ENCODE results near the gene UBASH3A.

UBASH3A gene

GRCh38 chr21:42474043-42474831 is 70.5 kb downstream of the UBASH3A start:
- no peak overlapping the region for H3K27ac ChIP-seq
- DNase-seq (ENCODE audit: low read depth, low spot score) = no peak
- no peak for TF ChIP-seq FOXP2 (optimal IDR thresholded peaks at IDR 0.05; ENCODE audit: control extremely low read depth, extremely low read length, insufficient read depth)
- TF ChIP-seq EZH2 (IDR thresholded peaks at IDR 0.05) = no peak
- no peak for TF ChIP-seq POLR2AphosphoS5 (IDR thresholded peaks at IDR 0.05; ENCODE audit: borderline replicate concordance, low read depth, low read length)

GRCh38 chr21:42475036-42475435 is 71.3 kb downstream of the UBASH3A start:
- Histone ChIP-seq H3K9me3 (ENCODE audit: low read depth, low read length) (no peaks in the 10 kb centered on the region), H3K4me3 (no peak overlapping the region), H3K27ac (no peak overlapping the region), H3K36me3 (ENCODE audit: insufficient read depth, low read length) (no peaks in the 10 kb centered on the region), H3K9ac (ENCODE audit: insufficient read length) (no peak overlapping the region)
- TF ChIP-seq POLR2AphosphoS5 (IDR thresholded peaks at IDR 0.05; ENCODE audit: borderline replicate concordance, low read depth, low read length) (no peak), FOXP2 (optimal IDR thresholded peaks at IDR 0.05; ENCODE audit: control extremely low read depth, extremely low read length, insufficient read depth) (no peak), EZH2 (IDR thresholded peaks at IDR 0.05) (no peak)
- no peak for DNase-seq (ENCODE audit: low read depth, low spot score)

More at GRCh38 chr21:42474043-42474831, 70.5 kb downstream of the UBASH3A start:
- H3K9me3 ChIP-seq (ENCODE audit: low read depth, low read length) = no peaks in the 10 kb centered on the region
- no peak overlapping the region for H3K9ac ChIP-seq (ENCODE audit: insufficient read length)
- H3K4me3 ChIP-seq = no peak overlapping the region
- H3K36me3 ChIP-seq (ENCODE audit: insufficient read depth, low read length) = no peaks in the 10 kb centered on the region

- no peaks in the 10 kb centered on the region for H3K36me3 ChIP-seq (ENCODE audit: insufficient read depth, low read length)
- TF ChIP-seq EZH2 (IDR thresholded peaks at IDR 0.05) (no peak), POLR2AphosphoS5 (IDR thresholded peaks at IDR 0.05; ENCODE audit: borderline replicate concordance, low read depth, low read length) (no peak), FOXP2 (optimal IDR thresholded peaks at IDR 0.05; ENCODE audit: control extremely low read depth, extremely low read length, insufficient read depth) (no peak)
- H3K9ac ChIP-seq (ENCODE audit: insufficient read length) = no peak overlapping the region
- H3K4me3 ChIP-seq = no peak overlapping the region
- H3K27ac ChIP-seq = no peak overlapping the region
- no peak for DNase-seq (ENCODE audit: low read depth, low spot score)
- H3K9me3 ChIP-seq (ENCODE audit: low read depth, low read length) = no peaks in the 10 kb centered on the region
Measured at GRCh38 chr21:42475526-42476387, 72.1 kb downstream of the UBASH3A start.

GRCh38 chr21:42476388-42477331 is 73.0 kb downstream of the UBASH3A start:
- no peak overlapping the region for H3K27ac ChIP-seq
- TF ChIP-seq EZH2 (IDR thresholded peaks at IDR 0.05) (no peak), FOXP2 (optimal IDR thresholded peaks at IDR 0.05; ENCODE audit: control extremely low read depth, extremely low read length, insufficient read depth) (no peak), POLR2AphosphoS5 (IDR thresholded peaks at IDR 0.05; ENCODE audit: borderline replicate concordance, low read depth, low read length) (no peak)
- H3K4me3 ChIP-seq = no peak overlapping the region
- H3K9ac ChIP-seq (ENCODE audit: insufficient read length) = no peak overlapping the region
- no peaks in the 10 kb centered on the region for H3K9me3 ChIP-seq (ENCODE audit: low read depth, low read length)
- no peak for DNase-seq (ENCODE audit: low read depth, low spot score)
- no peaks in the 10 kb centered on the region for H3K36me3 ChIP-seq (ENCODE audit: insufficient read depth, low read length)

- H3K4me3 ChIP-seq = no peak overlapping the region
- H3K36me3 ChIP-seq (ENCODE audit: insufficient read depth, low read length) = no peaks in the 10 kb centered on the region
- no peak overlapping the region for H3K9ac ChIP-seq (ENCODE audit: insufficient read length)
- H3K9me3 ChIP-seq (ENCODE audit: low read depth, low read length) = no peaks in the 10 kb centered on the region
- no peak for DNase-seq (ENCODE audit: low read depth, low spot score)
- TF ChIP-seq FOXP2 (optimal IDR thresholded peaks at IDR 0.05; ENCODE audit: control extremely low read depth, extremely low read length, insufficient read depth) = no peak
- TF ChIP-seq POLR2AphosphoS5 (IDR thresholded peaks at IDR 0.05; ENCODE audit: borderline replicate concordance, low read depth, low read length) = no peak
- no peak for TF ChIP-seq EZH2 (IDR thresholded peaks at IDR 0.05)
- H3K27ac ChIP-seq = no peak overlapping the region
Measured at GRCh38 chr21:42478504-42478903, 74.8 kb downstream of the UBASH3A start.

DNA sequence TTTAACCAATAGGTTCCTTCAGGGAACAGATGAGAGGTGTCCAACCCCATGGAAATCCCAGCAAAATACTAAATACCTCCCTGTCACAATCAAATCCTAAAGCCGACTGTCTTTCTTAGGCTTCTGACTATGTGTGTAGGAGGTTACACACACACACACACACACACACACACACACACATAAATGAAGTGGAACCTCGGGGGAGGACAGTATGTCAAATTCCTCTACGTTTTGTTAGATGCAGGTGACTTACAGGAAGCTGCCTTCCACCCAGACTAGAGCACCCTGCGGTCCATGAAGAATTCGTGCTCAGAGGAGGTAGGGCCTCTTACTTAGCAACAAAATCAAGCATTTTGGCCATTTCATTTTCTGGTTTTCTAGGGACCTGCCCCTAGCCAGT is 75.9 kb downstream of the UBASH3A start:
- no peak for DNase-seq (ENCODE audit: low read depth, low spot score)
- TF ChIP-seq EZH2 (IDR thresholded peaks at IDR 0.05) = no peak
- TF ChIP-seq POLR2AphosphoS5 (IDR thresholded peaks at IDR 0.05; ENCODE audit: borderline replicate concordance, low read depth, low read length) = no peak
- no peak for TF ChIP-seq FOXP2 (optimal IDR thresholded peaks at IDR 0.05; ENCODE audit: control extremely low read depth, extremely low read length, insufficient read depth)
- Histone ChIP-seq H3K9ac (ENCODE audit: insufficient read length) (no peak overlapping the region), H3K27ac (no peak overlapping the region), H3K4me3 (no peak overlapping the region), H3K36me3 (ENCODE audit: insufficient read depth, low read length) (no peaks in the 10 kb centered on the region), H3K9me3 (ENCODE audit: low read depth, low read length) (no peaks in the 10 kb centered on the region)

DNA sequence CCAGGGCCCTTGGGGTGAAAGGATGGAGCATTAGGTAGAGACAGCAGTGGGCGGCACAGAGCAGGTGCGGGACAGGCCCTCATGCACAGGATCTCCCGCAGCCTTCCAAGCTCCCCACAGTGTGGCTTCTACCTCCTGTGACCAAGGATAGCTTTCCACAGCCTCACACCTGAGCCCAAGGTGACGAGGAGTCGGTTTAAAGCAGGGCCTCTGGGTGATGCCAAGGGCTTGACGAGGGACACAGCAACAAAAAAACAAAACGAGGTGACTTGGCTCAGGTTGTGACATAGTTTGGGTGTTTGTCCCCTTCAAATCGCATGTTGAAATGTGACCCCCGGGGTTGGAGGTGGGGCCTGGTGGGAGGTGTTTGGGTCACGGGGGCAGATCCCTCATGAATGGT is 77.0 kb downstream of the UBASH3A start:
- DNase-seq (ENCODE audit: low read depth, low spot score) = no peak
- Histone ChIP-seq H3K27ac (no peak overlapping the region), H3K9ac (ENCODE audit: insufficient read length) (no peak overlapping the region), H3K9me3 (ENCODE audit: low read depth, low read length) (no peaks in the 10 kb centered on the region), H3K36me3 (ENCODE audit: insufficient read depth, low read length) (no peaks in the 10 kb centered on the region), H3K4me3 (no peak overlapping the region)
- no peak for TF ChIP-seq EZH2 (IDR thresholded peaks at IDR 0.05)
- TF ChIP-seq FOXP2 (optimal IDR thresholded peaks at IDR 0.05; ENCODE audit: control extremely low read depth, extremely low read length, insufficient read depth) = no peak
- no peak for TF ChIP-seq POLR2AphosphoS5 (IDR thresholded peaks at IDR 0.05; ENCODE audit: borderline replicate concordance, low read depth, low read length)
